Measurements from ENCODE around the gene A1CF.

A1CF gene

DNA sequence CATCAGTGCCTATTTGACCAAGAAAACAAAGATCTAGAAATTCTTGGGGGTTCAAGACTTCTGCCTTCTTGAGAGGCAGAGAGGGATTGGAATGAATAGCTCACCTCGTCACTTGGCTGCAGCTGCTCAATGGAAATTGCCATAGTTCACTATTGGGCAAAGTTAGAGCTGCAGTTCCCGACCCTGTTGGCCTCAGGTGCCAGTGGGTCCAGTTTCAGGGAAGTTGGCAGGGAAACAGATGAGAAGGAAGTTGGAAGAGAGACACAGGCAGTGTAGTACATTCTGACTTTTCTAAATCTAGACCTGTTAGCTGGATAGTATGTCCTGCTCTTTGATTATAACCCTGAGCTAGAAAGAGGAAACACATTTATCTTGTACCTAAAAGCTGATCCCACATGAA lies 19.1 kb downstream of the A1CF start:
- no peak for DNase-seq (ENCODE audit: extremely low read depth in 1 of 2, low read depth in 1 of 2)

- DNase-seq (ENCODE audit: extremely low read depth in 1 of 2, low read depth in 1 of 2), result no peak
Measured at GRCh38 chr10:50862719-50863118, 22.7 kb downstream of the A1CF start.

DNA sequence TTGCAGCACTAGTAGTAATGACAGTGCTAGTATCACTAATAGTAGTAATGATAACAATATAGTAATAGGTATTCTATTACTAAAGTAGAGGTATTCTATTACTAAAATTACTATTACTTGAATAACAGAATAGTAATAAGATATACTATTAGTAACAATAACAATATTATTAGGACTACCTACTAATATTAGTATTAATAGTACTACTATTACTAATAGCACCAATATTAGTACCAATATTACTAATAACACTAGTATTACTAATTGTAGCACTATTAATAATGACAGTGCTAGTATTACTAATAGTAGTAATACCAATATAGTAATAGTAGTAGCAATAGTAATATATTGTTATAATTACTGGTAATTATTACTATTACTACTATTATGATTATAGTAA lies 24.1 kb downstream of the A1CF start:
- no peak for DNase-seq (ENCODE audit: extremely low read depth in 1 of 2, low read depth in 1 of 2)

DNA sequence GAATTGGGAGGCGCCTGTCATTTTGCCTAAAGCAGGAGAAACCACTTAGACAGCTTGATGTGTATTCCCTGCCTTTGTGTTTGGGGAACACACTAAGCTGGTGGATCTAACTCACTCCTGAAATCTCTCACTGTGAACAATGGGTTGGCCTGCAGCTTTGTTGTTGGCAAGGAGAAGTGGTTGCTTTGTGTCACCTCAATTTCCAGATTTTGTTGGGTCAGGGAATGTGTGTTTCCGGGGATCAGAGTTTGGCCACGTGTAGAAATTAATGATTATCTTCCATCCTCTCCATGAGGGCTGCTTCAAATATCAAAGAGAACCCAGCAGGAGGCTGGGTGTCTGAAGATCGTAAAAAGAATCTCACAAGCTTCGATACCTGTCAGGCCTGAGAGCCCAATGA lies 27.8 kb downstream of the A1CF start:
- no peak for DNase-seq (ENCODE audit: extremely low read depth in 1 of 2, low read depth in 1 of 2)

GRCh38 chr10:50855461-50855860 lies 30.0 kb downstream of the A1CF start:
- DNase-seq (ENCODE audit: extremely low read depth in 1 of 2, low read depth in 1 of 2), result no peak

- no peak for DNase-seq (ENCODE audit: extremely low read depth in 1 of 2, low read depth in 1 of 2)
Measured at GRCh38 chr10:50855015-50855414, 30.4 kb downstream of the A1CF start.

DNA sequence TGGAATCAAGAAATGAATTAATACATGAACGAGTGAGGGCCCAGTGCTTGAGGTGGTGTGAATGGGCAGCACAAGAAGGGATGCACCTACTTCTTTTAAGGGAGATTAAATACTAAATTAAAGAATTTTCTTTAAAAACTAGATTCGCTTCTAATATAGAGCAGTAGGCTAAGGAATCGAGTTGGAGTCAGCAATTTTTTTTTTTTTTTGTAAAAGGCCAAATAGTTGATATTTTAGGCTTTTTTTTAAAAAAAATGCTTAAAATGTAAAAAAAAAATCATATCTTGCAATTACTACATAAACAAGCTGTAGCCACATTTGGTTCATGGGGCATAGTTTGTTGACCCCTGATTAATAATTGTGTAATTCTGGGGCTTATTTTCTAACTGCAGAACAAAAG lies 31.9 kb downstream of the A1CF start:
- no peak for DNase-seq (ENCODE audit: extremely low read depth in 1 of 2, low read depth in 1 of 2)

DNA sequence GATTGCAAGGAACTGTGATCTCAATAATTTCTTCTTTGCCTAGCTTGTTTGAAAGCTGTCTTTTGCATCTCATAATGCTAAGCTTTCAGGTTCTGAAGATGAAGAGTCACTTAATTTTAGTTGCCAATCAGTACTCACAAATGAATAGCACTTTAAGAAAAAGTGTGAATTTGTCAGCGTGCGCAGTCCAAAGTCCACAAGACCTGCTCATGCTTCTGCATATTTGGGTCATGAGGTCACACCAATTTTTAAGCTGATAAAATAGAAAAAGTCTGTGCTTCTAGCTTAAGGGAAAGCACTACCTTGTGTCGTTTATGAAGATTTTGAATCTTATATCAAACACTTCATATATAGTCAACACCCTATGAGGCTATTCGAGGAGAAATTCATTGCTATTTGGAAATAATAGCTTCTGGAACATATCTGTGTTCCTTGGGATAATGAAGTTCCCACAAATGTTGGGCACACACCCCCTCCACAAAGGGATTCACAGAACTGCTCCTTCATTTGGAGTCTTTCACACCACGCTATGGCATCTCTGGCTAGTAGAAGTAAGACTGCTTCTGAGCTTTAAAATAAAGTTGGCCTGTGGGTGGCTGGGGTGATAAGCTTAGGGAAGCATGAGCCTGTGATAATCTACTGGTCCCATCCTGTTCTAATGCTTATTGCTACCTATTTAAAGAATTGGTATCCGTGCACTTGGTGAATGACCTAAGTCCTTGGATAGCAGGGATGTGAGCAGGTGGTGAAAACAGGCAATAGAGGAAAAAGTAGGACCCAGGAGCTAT lies 33.3 kb downstream of the A1CF start:
- DNase-seq (ENCODE audit: extremely low read depth in 1 of 2, low read depth in 1 of 2), result no peak

DNA sequence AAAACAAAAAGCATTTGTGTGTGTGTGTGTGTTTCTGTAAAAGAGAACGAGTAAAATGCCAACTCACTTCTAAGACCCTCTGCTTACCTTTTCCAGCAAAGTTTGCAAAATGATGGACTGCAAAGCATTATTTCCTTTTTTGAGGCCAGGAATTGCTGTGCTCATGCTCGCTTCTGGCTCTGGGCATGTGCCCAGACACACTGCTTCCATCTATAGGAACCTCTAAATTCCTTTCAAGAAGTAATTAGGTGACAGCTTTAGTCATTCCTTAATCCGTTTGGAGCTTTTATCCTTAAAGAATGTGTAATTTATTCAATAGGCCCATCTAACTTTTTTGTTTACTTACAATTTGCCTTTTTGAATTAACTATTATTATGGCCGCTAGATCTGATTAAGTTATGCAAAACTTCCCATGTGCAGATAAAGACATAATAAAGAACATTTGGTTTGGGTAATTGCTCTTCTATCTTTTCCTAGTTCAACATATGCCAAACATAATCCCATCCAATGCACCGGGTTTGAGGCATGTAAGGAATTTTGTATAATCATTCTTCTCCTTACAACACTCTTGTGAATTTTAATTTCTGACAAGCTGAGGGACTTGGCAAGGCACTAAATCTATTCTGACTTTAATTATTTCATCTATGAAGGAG lies 34.7 kb downstream of the A1CF start:
- DNase-seq (ENCODE audit: extremely low read depth in 1 of 2, low read depth in 1 of 2), result no peak

DNA sequence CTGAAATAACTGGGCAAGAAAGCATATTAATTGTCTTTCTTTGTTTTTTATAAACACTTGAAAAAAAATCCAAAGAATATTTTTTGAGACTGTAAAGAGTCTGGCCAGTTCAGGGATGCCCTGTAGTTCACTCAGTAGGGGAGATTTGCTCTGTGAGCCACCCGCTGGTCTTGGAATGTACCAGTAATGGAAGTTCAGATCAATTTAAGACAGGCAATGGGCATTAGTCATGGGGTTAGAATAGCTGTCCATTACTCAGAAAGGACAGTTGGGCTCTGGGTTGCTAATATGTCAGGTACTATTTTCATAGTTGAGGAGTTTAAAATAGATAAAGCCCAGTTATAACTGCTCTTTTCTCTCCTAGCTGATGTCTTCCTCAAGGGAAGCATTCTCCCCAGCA lies 38.7 kb downstream of the A1CF start:
- DNase-seq (ENCODE audit: extremely low read depth in 1 of 2, low read depth in 1 of 2), result no peak

DNA sequence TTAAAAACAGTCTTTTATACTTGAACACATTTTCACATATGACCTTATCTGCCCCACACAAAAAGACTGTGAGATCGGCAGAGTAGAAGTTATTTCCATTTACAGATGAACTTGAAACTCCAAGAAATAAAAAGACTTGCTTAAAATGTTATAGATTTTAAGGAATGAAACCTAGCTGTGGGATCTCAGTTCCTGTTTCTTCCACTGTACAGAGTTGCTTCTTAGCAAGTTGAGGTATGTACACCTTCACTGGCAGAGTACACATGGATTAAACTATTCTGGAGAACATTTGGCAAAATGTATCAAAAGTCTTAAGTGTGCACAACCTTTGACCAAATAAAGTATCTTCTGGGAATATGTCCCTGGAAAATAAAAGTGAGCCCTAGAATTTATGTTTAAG lies 48.3 kb downstream of the A1CF start:
- DNase-seq (ENCODE audit: extremely low read depth in 1 of 2, low read depth in 1 of 2), result no peak

GRCh38 chr10:50832171-50832751 lies 53.2 kb downstream of the A1CF start:
- DNase-seq (ENCODE audit: extremely low read depth in 1 of 2, low read depth in 1 of 2), result no peak

GRCh38 chr10:50830066-50830465 lies 55.4 kb downstream of the A1CF start:
- no peak for DNase-seq (ENCODE audit: extremely low read depth in 1 of 2, low read depth in 1 of 2)

DNA sequence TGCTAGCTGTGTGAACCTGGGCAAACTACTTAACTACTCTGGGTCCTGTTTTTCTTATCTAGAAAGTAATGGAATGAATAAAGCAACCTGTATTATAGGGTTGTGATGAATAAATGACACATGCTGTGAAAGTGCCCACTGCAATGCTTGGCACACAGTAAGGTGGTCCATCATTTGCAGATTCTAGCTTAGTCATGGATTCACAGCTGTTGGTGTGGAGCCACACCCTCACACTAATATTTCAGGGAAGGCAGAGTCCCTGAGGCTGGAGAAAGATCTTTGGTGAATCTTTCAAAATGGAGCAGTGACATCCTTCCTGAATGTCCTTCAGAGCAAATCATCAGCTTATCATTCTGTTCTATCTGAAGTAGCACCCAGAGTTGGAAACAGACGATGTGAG lies 60.6 kb downstream of the A1CF start:
- DNase-seq (ENCODE audit: extremely low read depth in 1 of 2, low read depth in 1 of 2), result no peak

- DNase-seq (ENCODE audit: extremely low read depth in 1 of 2, low read depth in 1 of 2), result no peak
Measured at GRCh38 chr10:50823789-50824188, 61.6 kb downstream of the A1CF start.

GRCh38 chr10:50809596-50809995 lies 75.8 kb downstream of the A1CF start:
- no peak for DNase-seq (ENCODE audit: extremely low read depth in 1 of 2, low read depth in 1 of 2)

DNA sequence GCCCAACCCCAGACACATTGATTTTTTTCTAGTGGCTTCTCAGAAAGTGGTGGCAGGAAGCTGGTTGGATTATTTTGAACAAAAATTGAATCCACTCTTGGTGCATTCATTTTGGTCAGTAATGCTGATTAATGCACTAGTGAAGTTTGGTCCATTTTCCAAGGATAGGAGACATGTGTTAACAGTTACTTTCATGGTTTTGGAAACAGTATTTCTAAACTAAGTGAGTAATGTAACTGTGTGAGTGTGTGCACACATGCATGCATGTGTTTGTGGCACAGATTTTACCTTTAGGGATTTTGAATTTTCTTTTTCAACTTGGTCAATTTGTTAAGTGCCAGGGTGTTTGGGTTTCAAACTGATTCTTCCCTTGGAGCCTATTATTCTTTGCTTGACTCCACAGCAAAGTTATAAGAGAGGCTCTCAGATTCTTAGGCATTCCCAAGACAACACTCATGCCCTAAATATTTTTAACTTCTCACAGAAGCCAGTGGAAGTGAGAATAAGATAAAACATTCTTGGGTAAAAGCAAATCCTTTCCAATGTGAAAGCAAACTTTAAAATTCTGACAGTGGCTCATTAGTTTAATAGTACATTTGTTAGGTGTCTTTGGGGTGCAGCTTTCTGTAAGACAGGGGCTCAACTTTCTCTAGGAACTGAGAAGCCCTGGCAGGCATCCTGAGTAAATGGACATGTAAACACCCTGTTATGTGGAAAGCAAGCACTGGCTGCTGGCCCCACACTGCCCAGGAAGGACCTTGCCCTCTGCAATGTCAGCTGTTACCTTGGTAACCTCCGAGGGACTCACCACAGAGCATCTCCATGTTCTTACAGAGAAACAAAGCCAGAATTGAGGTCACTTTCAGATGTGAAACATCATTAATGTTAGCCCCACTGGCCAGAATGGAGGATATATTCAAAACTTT lies 77.3 kb downstream of the A1CF start:
- no peak for DNase-seq (ENCODE audit: extremely low read depth in 1 of 2, low read depth in 1 of 2)

GRCh38 chr10:50805981-50806622 lies 79.3 kb downstream of the A1CF start:
- no peak for DNase-seq (ENCODE audit: extremely low read depth in 1 of 2, low read depth in 1 of 2)

GRCh38 chr10:50799595-50799994 lies 85.8 kb downstream of the A1CF start:
- DNase-seq (ENCODE audit: extremely low read depth in 1 of 2, low read depth in 1 of 2), result no peak

DNA sequence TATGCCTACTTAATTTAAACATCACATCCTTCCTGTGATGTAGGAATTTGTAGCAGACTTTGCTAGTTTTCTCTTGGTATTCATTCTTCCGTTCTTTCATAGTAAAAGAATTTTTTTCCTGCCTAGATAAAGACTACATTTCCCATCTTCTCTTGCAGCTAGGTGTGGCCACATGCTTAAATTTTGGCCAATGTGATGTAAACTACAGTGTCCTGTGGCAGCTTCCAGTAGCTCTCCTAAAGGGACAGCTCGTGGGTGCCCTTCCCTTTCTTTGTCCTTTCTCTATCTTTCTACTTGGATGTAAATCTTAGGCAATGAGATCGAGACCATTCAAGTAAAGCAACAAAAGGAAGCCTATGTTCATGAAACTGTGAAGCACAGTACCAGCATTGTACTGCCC lies 87.1 kb downstream of the A1CF start:
- DNase-seq (ENCODE audit: extremely low read depth in 1 of 2, low read depth in 1 of 2), result no peak

DNA sequence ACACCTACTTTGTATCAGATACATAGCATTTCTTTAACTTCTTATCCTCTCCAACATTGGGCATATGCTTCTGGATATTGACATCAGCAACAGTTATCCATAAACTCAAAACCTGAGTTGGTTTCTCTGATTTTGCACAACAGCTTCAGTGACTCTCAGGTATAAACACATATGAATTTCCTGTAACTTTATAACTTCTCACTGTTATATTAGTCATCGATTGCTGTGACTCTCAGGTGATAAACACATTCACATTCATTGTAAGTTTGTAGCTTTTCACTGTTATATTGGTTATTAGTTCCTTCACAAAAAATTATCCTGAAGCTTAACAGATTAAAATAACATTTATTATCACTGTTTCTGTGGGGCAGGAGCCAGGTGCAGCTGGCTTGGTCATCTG lies 88.7 kb downstream of the A1CF start:
- no peak for DNase-seq (ENCODE audit: extremely low read depth in 1 of 2, low read depth in 1 of 2)

All from activated CD8-positive, alpha-beta memory T cell treated with anti-CD3 and anti-CD28 coated beads for 1 hour (primary cell).